ENCODE data around the gene LIG1.

LIG1 gene

DNA sequence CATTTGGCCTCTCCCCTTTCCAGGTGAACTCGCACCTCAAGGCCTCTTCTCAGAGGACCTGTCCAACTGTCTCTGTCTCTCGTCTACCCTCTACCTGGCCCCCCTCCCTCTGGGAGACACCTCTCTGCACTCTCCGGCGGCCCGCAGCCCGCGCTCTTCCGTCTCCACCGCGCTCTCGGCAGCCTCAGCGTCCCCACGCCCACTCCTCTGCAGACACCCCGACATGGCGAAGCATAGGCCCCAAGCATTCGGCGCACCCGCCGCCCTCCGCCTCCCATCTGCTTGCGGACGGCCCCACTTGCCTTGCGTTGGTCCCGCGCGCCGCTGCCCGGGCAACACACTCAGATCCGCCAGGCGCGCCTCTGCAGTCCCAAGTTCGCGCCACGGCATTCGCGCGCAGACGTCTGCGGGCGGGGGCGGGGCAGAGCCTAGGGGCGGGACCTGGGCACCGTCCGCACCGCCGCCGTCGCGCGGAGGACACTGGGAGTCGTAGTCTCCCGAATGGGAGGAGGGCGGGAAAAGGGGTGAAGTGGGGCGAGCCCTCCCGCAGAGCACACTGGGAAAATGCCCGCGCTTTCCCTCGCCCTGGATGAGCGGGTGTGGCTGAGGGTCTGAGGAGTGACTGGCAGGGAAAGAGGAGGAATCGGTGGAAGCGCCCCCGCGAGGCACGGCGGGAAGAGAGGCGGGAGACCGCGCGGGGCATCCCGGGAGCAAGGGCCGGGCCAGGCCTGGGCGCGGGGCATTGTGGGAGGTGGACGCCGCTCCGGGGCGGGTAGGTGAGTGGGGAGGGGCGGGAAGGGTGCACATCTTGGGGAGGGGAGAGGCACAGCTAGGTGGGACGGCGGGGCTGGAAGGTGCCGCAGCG, at the start of gene LIG1, which contains the start of gene ZSWIM9:
Gene LIG1, minus strand, starts transcription at position 406 of the 865 bp plus-strand sequence. CDS start 4,778 bp downstream, outside the sequence.
Gene ZSWIM9, plus strand, starts transcription at position 742 of the 865 bp plus-strand sequence. CDS start 1,123 bp downstream, outside the sequence.
- DNase-seq = peak; percentile 98

GRCh38 chr19:48218997-48219396, 48.9 kb upstream of the LIG1 start:
- DNase-seq = peak; percentile 48

DNA sequence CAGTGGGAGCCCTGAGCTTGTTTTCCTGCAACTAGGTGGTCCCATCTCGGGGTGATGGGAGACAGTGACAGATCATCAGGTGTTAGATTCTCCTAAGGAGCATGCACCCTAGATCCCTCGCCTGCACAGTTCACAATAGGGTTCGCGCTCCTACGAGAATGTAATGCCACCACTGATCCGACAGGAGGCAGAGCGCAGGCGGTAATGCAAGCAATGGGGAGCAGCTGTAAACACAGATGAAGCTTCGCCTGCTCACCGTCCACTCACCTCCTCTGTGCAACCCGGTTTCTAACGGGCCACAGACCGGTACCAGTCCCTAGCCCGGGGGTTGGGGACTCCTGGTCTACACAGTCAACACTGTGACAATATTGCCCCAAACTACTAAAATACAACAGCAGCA, 46.8 kb upstream of the LIG1 start:
- DNase-seq = no peak

GRCh38 chr19:48213959-48214358, 43.8 kb upstream of the LIG1 start:
- DNase-seq = no peak

GRCh38 chr19:48210005-48210404, 39.9 kb upstream of the LIG1 start:
- no peak for DNase-seq

GRCh38 chr19:48206397-48207093, 36.4 kb upstream of the LIG1 start:
- no peak for DNase-seq

- peak; percentile 96 for DNase-seq
Observed at GRCh38 chr19:48203794-48204628, 33.9 kb upstream of the LIG1 start.

- no peak for DNase-seq
Observed at GRCh38 chr19:48203222-48203793, 33.2 kb upstream of the LIG1 start.

DNA sequence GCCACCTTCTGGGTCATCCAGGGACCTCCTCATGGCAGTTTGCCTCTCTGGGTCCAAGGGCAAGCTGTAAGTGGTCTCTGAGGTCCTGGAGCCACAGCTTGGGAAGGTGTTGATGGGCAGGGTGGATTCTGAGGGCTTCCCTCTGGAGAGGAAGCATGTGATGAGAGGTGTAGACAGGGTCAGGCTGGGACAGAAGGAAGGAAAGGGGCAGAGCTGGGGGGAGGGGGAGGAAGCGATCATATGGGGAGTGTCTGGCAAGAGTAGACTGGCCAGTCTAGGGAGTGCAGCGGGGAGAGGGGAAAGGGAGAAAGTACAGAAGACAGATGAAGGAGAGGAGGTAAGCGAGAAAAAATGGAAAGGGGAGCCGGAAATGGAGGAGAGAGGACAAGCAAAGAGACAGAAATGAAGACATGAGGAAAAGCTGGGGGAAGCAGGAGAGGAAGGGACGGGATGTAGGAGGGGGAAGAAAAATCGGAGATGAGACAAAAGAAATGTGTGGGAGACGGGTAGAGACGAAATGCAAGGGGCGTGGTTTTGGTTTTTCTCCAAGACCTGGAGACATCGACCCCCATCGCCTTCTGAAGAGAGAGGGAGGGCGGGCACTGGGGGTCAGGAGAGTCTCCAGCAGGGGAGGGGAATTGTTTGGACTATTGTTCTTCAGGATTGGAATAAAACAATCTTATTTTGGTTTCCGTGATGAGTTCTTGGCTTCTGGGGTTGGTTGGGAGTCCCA, 27.0 kb upstream of the LIG1 start:
- no peak for DNase-seq

DNA sequence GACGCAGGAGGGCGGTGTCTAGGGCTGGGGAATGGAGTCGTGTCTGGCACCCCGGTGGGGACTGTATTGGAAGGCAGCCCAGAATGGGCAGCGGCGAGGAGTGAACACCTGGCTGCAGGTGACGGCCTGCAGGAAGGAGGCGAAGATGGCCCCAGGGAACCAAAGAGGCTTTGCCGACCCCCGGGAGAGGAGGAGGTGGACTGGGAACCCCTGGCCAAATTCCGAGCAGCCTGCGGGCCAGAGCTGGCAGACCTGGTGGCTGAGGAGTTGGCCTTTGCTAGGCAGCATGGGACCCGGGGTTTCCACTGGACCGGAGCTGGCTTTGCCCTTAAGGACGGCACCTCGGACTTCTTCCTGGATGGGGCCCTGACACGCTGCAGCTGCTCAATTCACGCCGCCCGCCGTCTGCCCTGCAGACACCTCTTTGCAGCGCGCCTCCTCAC, 26.2 kb upstream of the LIG1 start:
- no peak for DNase-seq

DNA sequence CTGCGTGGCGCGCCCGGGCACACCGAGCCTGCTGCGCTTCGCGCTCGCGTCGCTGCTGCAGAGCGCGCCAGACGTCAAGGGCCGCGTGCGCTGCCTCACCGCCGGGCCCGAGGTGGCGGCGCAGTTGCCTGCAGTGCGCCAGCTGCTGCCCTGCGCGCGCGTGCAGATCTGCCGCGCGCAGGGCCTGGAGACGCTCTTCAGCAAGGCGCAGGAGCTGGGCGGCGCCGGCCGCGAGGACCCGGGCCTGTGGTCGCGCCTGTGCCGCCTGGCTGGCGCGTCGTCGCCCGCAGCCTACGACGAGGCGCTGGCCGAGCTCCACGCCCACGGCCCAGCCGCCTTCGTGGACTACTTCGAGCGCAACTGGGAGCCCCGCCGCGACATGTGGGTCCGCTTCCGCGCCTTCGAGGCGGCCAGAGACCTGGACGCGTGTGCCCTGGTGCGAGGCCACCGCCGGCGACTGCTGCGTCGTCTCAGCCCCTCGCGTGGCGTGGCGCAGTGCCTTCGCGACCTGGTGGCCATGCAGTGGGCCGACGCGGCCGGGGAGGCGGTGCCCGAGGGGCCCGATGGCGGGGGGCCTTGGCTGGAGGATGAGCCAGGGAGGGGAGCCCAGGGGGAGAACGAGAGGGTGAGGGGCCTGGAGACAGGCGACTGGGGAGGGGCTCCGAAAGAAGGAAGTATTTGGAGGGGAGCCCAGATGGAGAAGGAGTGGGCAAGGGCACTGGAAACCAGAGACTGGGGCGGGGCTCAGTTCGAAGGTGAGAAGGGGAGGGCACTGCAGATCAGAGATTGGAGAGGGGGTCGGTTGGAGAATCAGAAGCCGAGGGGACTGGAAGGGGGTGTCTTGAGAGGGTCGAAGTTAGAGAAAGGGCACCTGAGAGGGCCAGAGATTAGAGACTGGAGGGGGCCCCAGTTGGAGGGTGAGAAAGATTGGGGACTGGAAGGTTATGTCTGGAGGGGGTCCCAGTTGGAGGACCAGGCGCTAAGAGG, 25.0 kb upstream of the LIG1 start:
- no peak for DNase-seq

- DNase-seq = no peak
Observed at GRCh38 chr19:48194041-48194843, 24.1 kb upstream of the LIG1 start.

- DNase-seq = no peak
Observed at GRCh38 chr19:48192750-48193149, 22.6 kb upstream of the LIG1 start.

GRCh38 chr19:48190885-48191284, 20.7 kb upstream of the LIG1 start:
- no peak for DNase-seq

- peak; percentile 55 for DNase-seq
Observed at GRCh38 chr19:48190288-48190884, 20.2 kb upstream of the LIG1 start.

DNA sequence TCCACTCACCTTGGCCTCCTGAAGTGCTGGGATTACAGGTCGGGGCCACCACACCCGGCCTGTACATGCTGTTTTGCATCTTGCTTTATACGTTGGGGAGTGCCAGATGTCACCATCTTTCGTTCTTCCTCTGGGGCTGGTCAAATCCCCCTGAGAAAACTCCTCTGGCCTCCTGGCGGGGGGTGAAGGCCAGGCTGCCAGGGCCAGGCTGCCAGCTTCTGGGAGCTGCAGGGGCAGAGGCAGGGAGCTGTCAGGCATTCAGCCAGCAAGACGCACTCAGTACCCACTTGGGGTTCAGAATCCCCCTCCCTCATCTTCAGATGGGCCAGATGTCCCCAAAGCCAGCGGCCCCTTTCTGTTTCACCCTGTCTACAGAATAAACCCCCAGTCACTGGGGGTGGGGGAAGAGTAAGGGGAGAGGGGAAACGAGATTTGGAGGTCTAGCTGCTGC, 16.4 kb upstream of the LIG1 start:
- DNase-seq = no peak

GRCh38 chr19:48186015-48186414, 15.9 kb upstream of the LIG1 start:
- no peak for DNase-seq

GRCh38 chr19:48183356-48183755, 13.2 kb upstream of the LIG1 start:
- no peak for DNase-seq

DNA sequence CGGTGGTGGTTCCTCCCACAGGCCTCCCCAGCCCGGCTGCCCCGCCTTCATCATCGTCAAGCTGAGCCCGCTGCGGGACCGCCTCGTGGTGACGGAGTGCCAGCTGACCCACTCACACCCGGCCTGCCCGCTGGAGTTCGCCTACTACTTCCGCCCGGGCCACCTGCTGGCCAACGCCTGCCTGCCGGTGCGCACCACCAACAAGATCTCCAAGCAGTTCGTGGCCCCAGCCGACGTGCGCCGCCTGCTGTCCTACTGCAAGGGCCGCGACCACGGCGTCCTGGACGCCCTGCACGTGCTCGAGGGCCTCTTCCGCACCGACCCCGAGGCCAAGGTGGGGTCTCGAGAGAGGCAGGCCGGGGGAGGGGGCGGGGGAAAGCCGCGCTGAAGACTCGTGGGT, 12.3 kb upstream of the LIG1 start:
- DNase-seq = no peak

All from fibroblast of skin of right biceps (primary cell).